Calu3 (cell line): ENCODE results near the gene GPR153. TPM values are rescaled to one million over a fixed set of nuclear protein-coding genes. Genes with fewer than 3 reads are reported as not detected.
A peak's percentile ranks its signal among the peaks of the same experiment; 100 is the strongest.

Source experiments
- BruUV-seq: library from RNA; stranded (reverse); fragments of 400-500 nt; replicated peaks from 2 replicates; lab custom pipeline; 2021; lab: Mats Ljungman, UMichigan
- CTCF ChIA-PET: fragments of 300-600 bp; sonication (Branson Sonifier 250); formaldehyde crosslinking; loops from one replicate; lab custom pipeline; 2022; ENCODE audit warnings: antibody characterized with exemption; lab: Charles Lee
- DNase-seq: peaks from one replicate; pipeline ENCODE4 v3.0.0; 2022
- H3K27ac Mint-ChIP-seq: one replicate; pipeline ENCODE4 v1.8.0; 2022; ENCODE audit warnings: mixed read lengths; ENCODE audit not compliant: unreplicated experiment
- H3K27me3 Mint-ChIP-seq: one replicate; pipeline ENCODE4 v1.8.0; 2022; ENCODE audit warnings: mixed read lengths; ENCODE audit not compliant: unreplicated experiment
- H3K36me3 Mint-ChIP-seq: one replicate; pipeline ENCODE4 v1.8.0; 2022; ENCODE audit warnings: mild to moderate bottlenecking, moderate library complexity, mixed read lengths; ENCODE audit not compliant: insufficient read depth, unreplicated experiment
- H3K4me1 Mint-ChIP-seq: one replicate; pipeline ENCODE4 v1.8.0; 2022; ENCODE audit warnings: mild to moderate bottlenecking, low read depth, mixed read lengths; ENCODE audit not compliant: unreplicated experiment
- H3K4me3 Mint-ChIP-seq: one replicate; pipeline ENCODE4 v1.8.0; 2022; ENCODE audit warnings: mild to moderate bottlenecking, low read depth, moderate library complexity, mixed read lengths; ENCODE audit not compliant: unreplicated experiment
- H3K9me3 Mint-ChIP-seq: one replicate; pipeline ENCODE4 v1.8.0; 2022; ENCODE audit warnings: low read depth, mixed read lengths; ENCODE audit not compliant: unreplicated experiment
- CTCF ChIP-seq: fragments of 200-600 bp; IDR thresholded peaks from one replicate; pipeline ENCODE4 v1.8.0; 2022; ENCODE audit warnings: antibody characterized with exemption; ENCODE audit not compliant: unreplicated experiment
- intact Hi-C: fragments of 100-400 bp; cut with micrococcal nuclease; formaldehyde crosslinking; loops from one replicate; pipeline ENCODE4 v1.10.0; 2022; ENCODE audit not compliant: unreplicated experiment
- total RNA-seq: library from RNA; stranded (reverse); gene quantifications from 2 replicates; pipeline ENCODE4 v1.2.3, GENCODE V29; 2022

The GPR153 gene
- total RNA-seq, 1 experiment from 2014 or later, result 3.7 TPM

DNA sequence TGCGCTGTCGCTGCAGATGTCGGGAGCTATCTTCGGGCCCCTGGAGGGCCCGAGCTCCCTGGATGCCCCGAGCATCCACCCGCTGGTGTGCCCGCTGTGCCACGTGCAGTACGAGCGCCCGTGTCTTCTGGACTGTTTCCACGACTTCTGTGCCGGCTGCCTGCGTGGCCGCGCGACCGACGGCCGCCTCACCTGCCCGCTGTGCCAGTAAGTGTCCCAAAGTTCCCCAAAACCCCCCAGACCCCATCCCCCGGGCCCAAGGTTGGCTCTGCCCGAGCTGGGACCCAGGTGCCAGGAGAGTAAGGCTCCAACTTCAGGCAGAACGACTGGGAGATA is 54.4 kb downstream of the GPR153 start:
- Mint-ChIP-seq H3K36me3 (peaks cover 55% of the 10 kb centered on the region), H3K27ac (no peak overlapping the region), H3K27me3 (no peaks in the 10 kb centered on the region), H3K4me1 (no peaks in the 10 kb centered on the region), H3K9me3 (no peaks in the 10 kb centered on the region), H3K4me3 (peak overlapping the region; percentile 81)
- CTCF ChIA-PET, result interaction anchor here (0.5 to 3.2 kb wide), 4 partner anchors 10 to 237 kb away, joined by 3 to 19 read pairs (median 4); no protein-coding TSS in a partner anchor
- no peak for DNase-seq
- intact Hi-C loops, result no loop called here
- BruUV-seq, result no TSS peak
- TF ChIP-seq CTCF, result no peak

DNA sequence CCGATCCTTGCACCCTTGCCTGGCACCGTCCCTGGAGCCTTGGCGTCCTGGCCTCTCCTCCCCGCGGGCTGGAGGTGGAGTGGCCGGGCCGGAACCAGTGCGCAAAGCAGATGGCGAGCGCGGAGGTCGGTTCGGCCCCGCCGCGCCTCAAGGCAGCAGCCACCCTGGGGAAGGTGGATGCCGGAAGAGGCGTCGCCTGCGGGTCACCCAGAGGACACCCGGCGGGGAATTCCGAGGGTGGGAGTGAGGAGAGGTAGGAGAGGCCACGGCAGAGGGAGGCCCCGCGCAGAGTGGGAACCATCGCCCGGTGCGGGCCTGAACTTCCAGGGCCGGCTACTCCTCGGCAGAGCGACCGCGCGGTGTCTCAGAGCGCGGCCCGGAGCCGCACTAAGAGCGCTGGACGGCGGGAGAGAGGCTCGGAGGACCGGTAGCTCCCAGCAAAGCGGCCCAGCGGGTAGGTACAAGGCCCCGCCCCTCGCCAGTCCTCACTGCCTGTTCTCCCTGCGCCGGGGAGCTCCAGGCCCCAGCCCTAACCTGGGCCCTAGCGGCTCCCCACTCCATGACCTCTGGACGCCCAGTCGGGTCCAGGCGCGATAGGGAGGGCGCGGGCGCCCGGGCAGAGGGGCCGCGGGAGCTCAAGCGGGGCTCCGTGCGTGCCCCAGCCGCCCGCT is 54.9 kb downstream of the GPR153 start, which contains the start of gene RNF207:
Gene RNF207 (plus strand): TSS at position 271 of the 671 bp plus-strand sequence. CDS start 417 bp downstream, outside the sequence.
- no peak for TF ChIP-seq CTCF
- H3K9me3 Mint-ChIP-seq, result no peaks in the 10 kb centered on the region
- no peak within 1 kb of the TSS for H3K27ac Mint-ChIP-seq
- peaks cover 52% of the 10 kb centered on the region for H3K36me3 Mint-ChIP-seq
- H3K27me3 Mint-ChIP-seq, result no peaks in the 10 kb centered on the region
- intact Hi-C loops, result no loop called here
- peak within 1 kb of the TSS; percentile 81 for H3K4me3 Mint-ChIP-seq
- BruUV-seq, result no TSS peak
- DNase-seq, result peak; percentile 89
- H3K4me1 Mint-ChIP-seq, result no peaks in the 10 kb centered on the region
- CTCF ChIA-PET, result interaction anchor here (1.3 to 3.2 kb wide), 3 partner anchors 29 to 39 kb away, joined by 4 to 19 read pairs (median 13); no protein-coding TSS in a partner anchor

GRCh38 chr1:6202256-6202655 is 58.6 kb downstream of the GPR153 start:
- DNase-seq, result no peak
- BruUV-seq, result no TSS peak
- no peaks in the 10 kb centered on the region for H3K9me3 Mint-ChIP-seq
- no peak overlapping the region for H3K4me3 Mint-ChIP-seq
- TF ChIP-seq CTCF, result no peak
- intact Hi-C loops, result no loop called here
- H3K27me3 Mint-ChIP-seq, result no peaks in the 10 kb centered on the region
- CTCF ChIA-PET, result no interaction called here
- peaks cover 47% of the 10 kb centered on the region for H3K36me3 Mint-ChIP-seq
- H3K27ac Mint-ChIP-seq, result no peak overlapping the region
- peaks cover 19% of the 10 kb centered on the region for H3K4me1 Mint-ChIP-seq

DNA sequence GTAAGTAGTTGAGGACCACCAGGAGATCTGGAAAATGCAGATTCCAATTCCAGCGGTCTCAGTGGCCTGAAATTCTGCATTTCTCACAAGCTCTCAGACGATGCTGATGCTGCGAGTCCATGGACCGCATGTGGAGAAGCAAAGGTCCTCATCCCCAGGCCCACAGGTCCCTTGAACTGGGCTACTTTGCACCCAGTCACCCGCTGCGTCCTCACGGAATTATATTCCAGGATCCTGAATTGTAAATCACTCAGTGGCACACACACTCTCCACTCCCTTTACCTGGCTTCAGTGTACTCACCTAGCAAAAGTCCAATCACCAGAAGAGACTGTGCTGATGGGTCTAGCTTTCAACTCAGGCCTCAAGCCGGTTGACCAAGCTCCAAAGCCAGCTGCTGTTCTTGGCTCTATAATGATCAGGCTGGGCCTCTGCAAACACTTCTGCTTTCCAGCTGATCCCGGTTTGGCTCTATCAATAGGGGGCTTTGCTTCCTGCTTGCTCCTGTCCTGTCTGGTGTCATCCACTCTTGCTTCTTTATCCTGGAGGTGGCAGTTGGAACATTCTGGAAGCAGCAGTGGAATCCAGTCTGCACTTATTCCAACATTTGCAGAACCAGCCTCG is 60.6 kb downstream of the GPR153 start:
- intact Hi-C loops, result no loop called here
- BruUV-seq, result no TSS peak
- CTCF ChIA-PET, result no interaction called here
- Mint-ChIP-seq H3K9me3 (no peaks in the 10 kb centered on the region), H3K4me1 (peaks cover 19% of the 10 kb centered on the region), H3K27me3 (no peaks in the 10 kb centered on the region), H3K4me3 (peak overlapping the region; percentile 79), H3K36me3 (peaks cover 46% of the 10 kb centered on the region), H3K27ac (peak overlapping the region; percentile 62)
- TF ChIP-seq CTCF, result no peak
- DNase-seq, result no peak
